Endothelial cell (in vitro differentiated cells): ENCODE data around the gene RNU6-9. TPM values are rescaled to one million over a fixed set of nuclear protein-coding genes. Genes with fewer than 3 reads are reported as not detected.

Experiments used
- DNase-seq: peaks from one replicate; pipeline ENCODE4 v3.0.0; 2021; ENCODE audit warnings: low spot score
- H3K27ac Mint-ChIP-seq: one replicate; pipeline ENCODE4 v1.8.0; 2021; ENCODE audit warnings: mixed read lengths, inconsistent platforms; ENCODE audit not compliant: unreplicated experiment
- H3K27me3 Mint-ChIP-seq: one replicate; pipeline ENCODE4 v1.8.0; 2021; ENCODE audit warnings: mild to moderate bottlenecking, moderate library complexity, mixed read lengths, inconsistent platforms; ENCODE audit not compliant: unreplicated experiment
- H3K36me3 Mint-ChIP-seq: one replicate; pipeline ENCODE4 v1.8.0; 2021; ENCODE audit warnings: mild to moderate bottlenecking, low read depth, mixed read lengths, inconsistent platforms; ENCODE audit not compliant: unreplicated experiment
- H3K4me1 Mint-ChIP-seq: one replicate; pipeline ENCODE4 v1.8.0; 2021; ENCODE audit warnings: mild to moderate bottlenecking, mixed read lengths, inconsistent platforms; ENCODE audit not compliant: unreplicated experiment
- H3K4me3 Mint-ChIP-seq: one replicate; pipeline ENCODE4 v1.8.0; 2021; ENCODE audit warnings: mild to moderate bottlenecking, mixed read lengths, inconsistent platforms; ENCODE audit not compliant: unreplicated experiment
- H3K9me3 Mint-ChIP-seq: one replicate; pipeline ENCODE4 v1.8.0; 2021; ENCODE audit warnings: mixed read lengths, inconsistent platforms; ENCODE audit not compliant: unreplicated experiment
- long read RNA-seq: library from polyadenylated mRNA; unstranded; transcript quantifications from one replicate; pipeline ENCODE4 v2.0.0, GENCODE V29; 2020; ENCODE audit not compliant: unreplicated experiment
- total RNA-seq: library from RNA; stranded (reverse); fragmentation: NEBNext Ultra II Directional; extraction: Animal tissue kit (Norgen Biotek cat#: 25700); gene quantifications from one replicate; pipeline ENCODE4 v1.2.1, GENCODE V29; 2021; ENCODE audit not compliant: unreplicated experiment
- TF ChIP-seq, protein P1 (sequence below): fragments of 200-600 bp; sonication (generic); IDR thresholded peaks from one replicate; pipeline ENCODE4 v1.5.0; 2021; ENCODE audit warnings: antibody characterized with exemption; ENCODE audit not compliant: unreplicated experiment

Gene RNU6-9
- total RNA-seq, result not detected
- long read RNA-seq, result 0 reads

DNA sequence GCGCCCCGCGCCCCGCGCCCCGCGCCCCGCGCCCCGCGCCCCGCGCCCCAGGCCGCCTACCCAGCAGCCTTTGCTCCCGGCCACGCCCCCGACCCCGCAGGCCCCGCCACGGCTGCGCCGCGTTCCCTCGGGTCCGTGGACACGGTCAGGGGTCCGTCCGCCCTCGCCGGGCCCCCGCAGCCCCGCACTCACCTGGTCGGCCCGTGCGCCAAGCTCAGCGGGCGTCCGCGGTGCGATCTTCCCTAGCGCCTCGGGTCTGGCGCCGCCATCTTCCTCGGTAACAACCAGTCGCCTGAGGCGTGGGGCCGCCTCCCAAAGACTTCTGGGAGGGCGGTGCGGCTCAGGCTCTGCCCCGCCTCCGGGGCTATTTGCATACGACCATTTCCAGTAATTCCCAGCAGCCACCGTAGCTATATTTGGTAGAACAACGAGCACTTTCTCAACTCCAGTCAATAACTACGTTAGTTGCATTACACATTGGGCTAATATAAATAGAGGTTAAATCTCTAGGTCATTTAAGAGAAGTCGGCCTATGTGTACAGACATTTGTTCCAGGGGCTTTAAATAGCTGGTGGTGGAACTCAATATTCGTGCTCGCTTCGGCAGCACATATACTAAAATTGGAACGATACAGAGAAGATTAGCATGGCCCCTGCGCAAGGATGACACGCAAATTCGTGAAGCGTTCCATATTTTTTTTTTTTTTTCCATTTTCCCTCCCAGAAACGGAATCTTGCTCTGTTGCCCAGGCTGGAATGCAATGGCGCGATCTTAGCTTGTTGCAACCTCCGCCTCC lies at the start of gene RNU6-9, which contains the start of gene MED16:
Gene RNU6-9, plus strand, starts transcription at position 591 of the 796 bp plus-strand sequence.
Gene MED16, minus strand, starts transcription at position 294 of the 796 bp plus-strand sequence. CDS start 2,056 bp downstream, outside the sequence.
- peak; percentile 84 for DNase-seq
- TF ChIP-seq, protein P1, sequence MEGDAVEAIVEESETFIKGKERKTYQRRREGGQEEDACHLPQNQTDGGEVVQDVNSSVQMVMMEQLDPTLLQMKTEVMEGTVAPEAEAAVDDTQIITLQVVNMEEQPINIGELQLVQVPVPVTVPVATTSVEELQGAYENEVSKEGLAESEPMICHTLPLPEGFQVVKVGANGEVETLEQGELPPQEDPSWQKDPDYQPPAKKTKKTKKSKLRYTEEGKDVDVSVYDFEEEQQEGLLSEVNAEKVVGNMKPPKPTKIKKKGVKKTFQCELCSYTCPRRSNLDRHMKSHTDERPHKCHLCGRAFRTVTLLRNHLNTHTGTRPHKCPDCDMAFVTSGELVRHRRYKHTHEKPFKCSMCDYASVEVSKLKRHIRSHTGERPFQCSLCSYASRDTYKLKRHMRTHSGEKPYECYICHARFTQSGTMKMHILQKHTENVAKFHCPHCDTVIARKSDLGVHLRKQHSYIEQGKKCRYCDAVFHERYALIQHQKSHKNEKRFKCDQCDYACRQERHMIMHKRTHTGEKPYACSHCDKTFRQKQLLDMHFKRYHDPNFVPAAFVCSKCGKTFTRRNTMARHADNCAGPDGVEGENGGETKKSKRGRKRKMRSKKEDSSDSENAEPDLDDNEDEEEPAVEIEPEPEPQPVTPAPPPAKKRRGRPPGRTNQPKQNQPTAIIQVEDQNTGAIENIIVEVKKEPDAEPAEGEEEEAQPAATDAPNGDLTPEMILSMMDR, result no peak
- no peaks in the 10 kb centered on the region for H3K9me3 Mint-ChIP-seq
- H3K36me3 Mint-ChIP-seq, result peaks cover 3% of the 10 kb centered on the region
- H3K27ac Mint-ChIP-seq, result peak within 1 kb of the TSS; percentile 99
- H3K4me3 Mint-ChIP-seq, result peak within 1 kb of the TSS; percentile 93
- peaks cover 7% of the 10 kb centered on the region for H3K27me3 Mint-ChIP-seq
- H3K4me1 Mint-ChIP-seq, result peaks cover 6% of the 10 kb centered on the region

DNA sequence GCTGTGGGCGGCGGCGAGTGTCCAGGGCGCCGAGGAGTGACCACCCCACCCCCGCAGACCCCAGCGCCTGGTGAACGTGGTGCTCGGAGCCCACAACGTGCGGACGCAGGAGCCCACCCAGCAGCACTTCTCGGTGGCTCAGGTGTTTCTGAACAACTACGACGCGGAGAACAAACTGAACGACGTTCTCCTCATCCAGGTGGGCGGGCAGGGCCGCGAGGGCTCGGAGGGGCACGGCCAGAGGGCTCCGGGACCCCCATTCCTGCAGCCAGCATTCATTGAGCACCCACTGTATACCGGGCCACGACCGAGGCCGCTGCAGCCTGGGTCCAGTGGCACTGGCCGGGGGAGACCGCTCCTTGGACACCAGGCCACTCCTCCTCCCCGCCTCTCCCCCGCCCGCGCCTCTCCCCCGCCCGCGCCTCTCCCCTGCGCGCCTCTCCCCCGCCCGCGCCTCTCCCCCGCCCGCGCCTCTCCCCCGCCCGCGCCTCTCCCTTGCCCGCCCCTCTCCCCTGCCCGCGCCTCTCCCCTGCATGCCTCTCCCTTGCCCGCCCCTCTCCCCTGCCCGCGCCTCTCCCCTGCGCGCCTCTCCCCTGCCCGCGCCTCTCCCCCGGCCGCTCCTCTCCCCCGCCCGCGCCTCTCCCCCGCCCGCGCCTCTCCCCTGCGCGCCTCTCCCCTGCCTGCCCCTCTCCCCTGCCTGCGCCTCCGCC lies 49.3 kb upstream of the RNU6-9 start:
- H3K36me3 Mint-ChIP-seq, result peaks cover 4% of the 10 kb centered on the region
- TF ChIP-seq, protein P1, result no peak
- H3K4me3 Mint-ChIP-seq, result no peak overlapping the region
- no peak overlapping the region for H3K27ac Mint-ChIP-seq
- DNase-seq, result no peak
- peaks cover 2% of the 10 kb centered on the region for H3K4me1 Mint-ChIP-seq
- H3K27me3 Mint-ChIP-seq, result peaks cover 7% of the 10 kb centered on the region
- no peaks in the 10 kb centered on the region for H3K9me3 Mint-ChIP-seq

DNA sequence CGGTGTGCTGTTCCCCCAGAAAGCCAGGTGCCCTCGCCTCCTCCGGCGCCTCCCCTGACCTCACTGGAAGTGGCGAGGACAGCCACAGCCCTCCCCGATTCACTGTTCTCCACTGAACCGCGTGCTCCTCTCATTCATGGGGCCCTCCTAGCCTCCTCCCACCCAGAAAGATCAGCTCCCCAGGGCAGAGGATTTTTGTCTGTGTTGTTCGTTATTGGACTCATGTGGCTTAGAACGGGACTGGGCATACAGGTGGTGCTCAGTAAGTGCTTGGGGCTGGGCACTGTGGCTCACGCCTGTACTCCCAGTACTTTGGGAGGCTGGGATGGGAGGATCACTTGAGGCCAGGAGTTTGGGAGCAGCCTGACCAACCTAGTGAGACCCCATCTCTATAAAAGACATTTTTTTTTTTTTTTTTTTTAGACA lies 48.7 kb upstream of the RNU6-9 start:
- Mint-ChIP-seq H3K9me3 (no peaks in the 10 kb centered on the region), H3K27me3 (peaks cover 7% of the 10 kb centered on the region), H3K4me1 (peaks cover 2% of the 10 kb centered on the region), H3K4me3 (no peak overlapping the region), H3K36me3 (peaks cover 4% of the 10 kb centered on the region), H3K27ac (no peak overlapping the region)
- TF ChIP-seq, protein P1, result no peak
- no peak for DNase-seq

DNA sequence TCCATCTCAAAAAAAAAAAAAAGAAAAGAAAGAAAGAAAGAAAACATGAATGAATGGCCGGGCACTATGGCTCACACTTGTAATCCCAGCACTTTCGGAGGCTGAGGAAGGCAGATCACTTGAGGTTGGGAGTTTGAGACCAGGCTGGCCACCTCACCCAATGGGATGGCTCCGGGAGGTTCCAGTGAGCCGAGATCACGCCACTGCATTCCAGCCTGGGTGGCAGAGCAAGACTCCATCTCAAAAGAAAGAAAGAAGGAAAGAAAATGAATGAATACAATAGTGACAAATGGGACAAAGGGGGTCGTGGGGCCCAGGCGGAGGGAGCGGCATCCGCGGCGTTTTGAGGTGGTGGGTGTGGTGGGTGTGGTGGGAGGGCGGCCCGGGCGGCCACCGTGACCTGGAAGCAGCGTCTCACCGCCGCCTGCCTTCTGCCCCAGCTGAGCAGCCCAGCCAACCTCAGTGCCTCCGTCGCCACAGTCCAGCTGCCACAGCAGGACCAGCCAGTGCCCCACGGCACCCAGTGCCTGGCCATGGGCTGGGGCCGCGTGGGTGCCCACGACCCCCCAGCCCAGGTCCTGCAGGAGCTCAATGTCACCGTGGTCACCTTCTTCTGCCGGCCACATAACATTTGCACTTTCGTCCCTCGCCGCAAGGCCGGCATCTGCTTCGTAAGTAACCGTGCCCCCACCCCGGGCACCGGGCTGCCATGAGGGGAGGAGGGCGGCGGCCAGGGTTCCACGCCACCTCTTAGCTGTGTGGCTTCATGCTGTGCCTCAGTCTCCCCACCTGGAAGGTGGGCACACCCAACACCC lies 47.4 kb upstream of the RNU6-9 start:
- Mint-ChIP-seq H3K27ac (no peak overlapping the region), H3K9me3 (no peaks in the 10 kb centered on the region), H3K4me3 (no peak overlapping the region), H3K36me3 (peaks cover 4% of the 10 kb centered on the region), H3K27me3 (peaks cover 7% of the 10 kb centered on the region), H3K4me1 (peaks cover 2% of the 10 kb centered on the region)
- TF ChIP-seq, protein P1, result no peak
- no peak for DNase-seq
